HG02588 (cell line): Measurements from ENCODE around the gene TARBP1.
"Not testable (repeated sequence)": the region's sequence is repeated elsewhere in the genome, so short reads cannot be mapped to it uniquely, and the experiment has no call there.

ENCODE experiments used
- ATAC-seq: cut with Tn5 transposase; IDR thresholded peaks from one replicate; pipeline ENCODE4 v1.9.1; 2021; ENCODE audit warnings: mild to moderate bottlenecking, moderate library complexity; ENCODE audit not compliant: unreplicated experiment

Gene TARBP1

DNA sequence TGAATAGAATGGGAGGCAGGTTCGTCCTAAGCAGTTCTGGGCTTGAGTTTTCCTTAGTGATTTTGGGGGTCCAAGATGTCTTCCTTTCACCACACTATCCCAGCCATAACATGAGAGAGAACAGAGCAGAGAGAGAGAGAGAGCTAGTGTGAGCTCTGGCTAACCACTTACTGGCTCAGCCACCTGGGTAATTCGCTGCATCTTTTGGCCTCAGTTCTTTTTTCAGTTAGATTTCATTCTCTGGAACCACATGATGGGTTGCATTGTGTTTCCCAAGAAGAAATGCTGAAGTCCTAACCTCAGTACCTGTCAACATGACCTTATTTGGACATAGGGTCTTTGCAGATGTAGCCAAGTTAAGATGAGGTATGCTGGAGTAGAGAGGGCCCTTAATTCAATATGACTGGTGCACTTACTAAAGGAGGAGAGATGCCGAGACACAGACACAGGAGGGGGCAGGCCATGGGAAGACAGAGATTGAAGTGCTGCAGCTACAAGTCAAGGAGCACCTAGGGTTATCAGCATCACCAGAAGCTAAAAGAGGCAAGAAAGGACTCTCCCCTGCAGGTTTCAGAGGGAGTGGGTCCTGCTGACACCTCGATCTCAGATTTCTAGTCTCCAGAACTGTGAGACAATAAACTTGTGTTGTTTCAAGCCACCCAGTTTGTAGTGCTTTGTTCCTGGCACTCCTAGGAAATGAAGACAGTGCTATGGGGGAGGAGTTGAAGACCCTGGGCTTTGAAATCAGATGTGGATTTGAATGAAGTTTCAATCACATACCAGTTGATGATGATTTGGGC, 26.2 kb upstream of the TARBP1 start:
- ATAC-seq: no peak

DNA sequence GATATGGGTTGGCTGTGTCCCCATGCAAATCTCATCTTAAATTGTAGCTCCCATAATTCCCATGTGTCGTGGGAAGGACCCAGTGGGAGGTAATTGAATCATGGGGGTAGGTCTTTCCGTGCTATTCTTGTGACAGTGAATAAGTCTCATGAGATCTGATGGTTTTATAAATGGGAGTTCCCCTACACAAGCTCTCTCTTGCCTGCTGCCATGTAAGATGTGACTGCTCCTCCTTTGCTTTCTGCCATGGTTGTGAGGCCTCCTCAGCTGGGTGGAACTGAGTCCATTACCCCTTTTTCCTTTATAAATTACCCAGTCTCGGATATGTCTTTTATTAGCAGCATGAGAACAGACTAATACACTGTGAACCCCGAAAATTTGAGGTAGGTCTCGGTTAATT, 25.3 kb upstream of the TARBP1 start:
- ATAC-seq: not testable (repeated sequence)

DNA sequence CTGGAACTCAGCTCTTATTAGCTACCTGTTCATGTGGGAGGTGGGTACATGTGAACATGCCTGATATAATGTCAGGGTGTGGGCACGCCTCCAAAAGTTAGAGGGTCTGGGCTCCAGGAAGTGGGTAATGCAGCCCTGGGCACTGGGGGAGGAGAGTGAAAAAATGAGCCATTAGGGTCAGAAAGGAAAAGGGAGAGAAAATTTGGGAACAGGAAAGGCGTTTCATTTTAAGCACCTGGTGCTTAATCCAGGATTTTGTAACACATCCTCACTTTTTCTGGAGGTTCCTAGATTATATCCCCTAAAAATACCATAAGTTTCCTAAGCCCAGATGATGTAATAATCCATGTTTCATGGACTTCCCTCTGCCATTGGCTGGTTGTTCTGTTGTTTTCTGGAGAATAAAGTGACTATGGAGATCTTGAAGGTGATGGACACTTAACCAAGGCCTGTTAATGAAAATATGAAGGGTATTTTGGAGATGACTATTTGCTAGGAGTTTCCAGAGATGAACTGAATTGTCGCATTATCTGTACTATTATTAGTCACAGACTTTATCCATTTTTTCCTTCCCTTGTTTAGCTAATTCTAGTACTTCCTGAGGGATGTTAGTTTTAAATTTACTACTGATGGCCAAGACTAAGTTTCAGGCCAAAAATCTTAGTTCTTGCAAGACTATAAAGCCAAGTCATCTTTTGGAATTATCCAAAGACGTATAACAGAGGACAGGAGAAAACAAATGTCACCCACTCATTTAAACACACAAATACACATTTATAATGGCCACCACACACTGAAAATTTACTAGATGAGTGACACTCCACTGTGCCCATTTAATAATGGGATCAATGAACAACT, 24.4 kb upstream of the TARBP1 start:
- ATAC-seq: no peak

DNA sequence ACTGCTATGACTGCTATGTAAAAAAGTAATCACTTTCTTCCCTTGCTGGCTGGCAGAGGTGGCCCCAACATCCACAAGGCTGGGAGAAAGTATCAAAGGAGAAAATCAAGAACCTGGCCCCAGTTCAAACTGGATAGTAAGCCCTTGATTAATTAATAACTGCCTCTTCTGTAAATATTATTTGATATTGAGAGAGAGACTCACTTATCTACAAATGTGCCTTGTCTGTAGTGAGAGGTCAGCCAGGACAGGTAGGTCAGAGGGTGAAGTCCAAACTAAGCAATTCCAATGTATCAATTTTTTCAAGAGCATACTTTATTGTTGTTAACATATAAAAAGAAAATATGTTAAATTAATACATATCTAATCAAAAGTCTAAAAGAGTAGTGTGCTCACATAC, 23.8 kb upstream of the TARBP1 start:
- no peak for ATAC-seq

DNA sequence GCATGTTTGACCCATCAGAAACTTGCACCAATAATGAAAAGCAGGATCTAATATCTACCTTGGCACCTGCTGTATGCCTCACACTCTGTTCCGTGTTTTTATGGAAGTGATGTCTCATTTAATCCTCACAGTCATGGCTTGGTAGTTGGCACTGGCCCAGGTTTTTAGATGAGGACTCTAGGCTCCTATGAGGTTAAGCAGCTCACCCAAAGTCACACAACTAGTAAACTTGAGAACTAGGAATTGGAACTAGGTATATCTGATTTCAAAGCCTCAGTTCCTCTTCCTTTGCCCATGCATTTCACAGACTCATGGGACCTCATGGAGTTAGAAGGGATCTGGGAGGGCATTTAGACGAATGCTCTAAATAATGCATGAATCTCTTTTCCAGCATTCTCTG, 21.3 kb upstream of the TARBP1 start:
- ATAC-seq: no peak

DNA sequence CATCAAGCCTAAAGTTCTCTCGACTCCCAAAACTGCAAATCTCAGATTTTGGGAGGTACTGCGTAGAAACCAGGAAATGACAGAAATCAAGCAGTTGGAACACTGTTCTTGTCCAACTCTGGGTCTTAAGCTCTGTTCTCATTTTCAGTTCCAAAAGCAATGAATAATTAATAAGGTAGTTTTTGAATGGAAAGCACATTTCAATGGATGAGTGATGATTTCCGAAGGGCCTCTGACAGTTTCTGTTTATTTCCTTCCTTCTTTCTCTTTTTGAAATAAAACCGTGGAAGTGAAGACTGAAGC, 20.9 kb upstream of the TARBP1 start:
- ATAC-seq: no peak

DNA sequence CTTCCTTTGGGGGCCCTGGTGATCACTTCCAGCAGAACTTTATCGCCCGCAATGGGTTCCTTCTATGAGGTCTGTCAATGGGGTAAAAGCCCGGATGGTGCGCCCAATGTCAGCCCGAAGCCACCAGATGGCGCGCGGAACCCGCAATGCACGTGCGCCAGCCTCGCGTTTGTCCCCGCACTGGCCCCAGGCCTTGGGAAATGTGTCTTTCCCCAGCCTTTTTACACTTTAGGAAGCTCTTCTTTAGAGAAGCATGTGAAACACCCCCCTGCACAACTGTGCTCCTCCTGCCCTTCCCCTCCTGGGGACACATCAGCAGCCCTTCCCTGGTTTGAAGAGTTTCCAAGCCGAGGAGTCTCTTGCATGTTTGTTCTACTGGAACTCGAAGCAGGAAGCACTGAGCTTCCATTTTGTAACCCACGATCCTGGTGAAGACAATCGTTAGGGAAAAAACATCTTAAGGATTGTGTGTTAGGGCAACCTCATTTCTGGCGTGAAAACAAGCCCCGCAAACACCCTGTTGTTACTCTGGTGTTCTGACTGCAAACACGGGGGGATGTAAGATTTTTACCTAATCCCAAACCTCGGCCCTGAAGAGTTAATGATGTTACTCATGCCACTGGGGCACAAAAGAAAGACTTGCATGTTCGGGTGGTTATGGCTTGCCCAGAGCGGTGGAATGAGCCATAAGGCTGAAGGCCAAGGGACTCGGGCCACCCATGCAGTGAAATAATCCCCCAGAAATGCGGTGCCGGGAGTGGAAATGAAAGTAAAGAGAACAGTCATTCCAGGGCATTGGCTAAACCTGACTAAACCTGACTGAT, 20.4 kb upstream of the TARBP1 start:
- ATAC-seq: no peak

DNA sequence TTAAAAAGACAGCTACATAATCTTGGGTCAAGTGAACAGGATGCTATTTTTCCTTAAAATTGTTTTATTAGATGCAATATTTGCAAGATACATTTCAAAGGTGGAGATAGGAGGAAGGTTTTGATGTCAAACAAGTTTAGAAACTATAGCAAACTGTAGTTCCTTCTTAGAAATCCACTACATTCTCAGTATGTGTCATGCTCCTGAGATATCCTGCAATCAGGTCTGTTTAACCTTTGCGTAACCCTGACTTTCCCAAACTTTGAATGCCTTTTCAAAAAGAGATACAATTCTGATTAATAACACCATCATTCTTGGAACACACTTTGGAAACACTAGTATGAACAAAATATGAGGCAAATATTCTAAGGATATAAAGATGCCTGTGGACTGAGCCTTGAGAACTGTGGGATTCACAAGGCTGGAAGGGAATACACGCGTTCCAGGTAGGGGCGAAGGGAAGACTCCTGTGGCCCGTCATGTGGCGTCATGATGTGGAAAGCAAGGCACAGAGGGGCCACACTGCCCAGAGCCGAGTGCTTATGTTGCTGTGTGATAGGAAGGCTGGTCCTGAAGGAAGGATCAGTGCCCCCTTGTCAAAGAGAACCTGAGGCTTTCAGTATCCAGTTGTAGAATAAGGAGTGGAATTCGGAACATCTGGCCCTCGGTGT, 19.6 kb upstream of the TARBP1 start:
- ATAC-seq: no peak

DNA sequence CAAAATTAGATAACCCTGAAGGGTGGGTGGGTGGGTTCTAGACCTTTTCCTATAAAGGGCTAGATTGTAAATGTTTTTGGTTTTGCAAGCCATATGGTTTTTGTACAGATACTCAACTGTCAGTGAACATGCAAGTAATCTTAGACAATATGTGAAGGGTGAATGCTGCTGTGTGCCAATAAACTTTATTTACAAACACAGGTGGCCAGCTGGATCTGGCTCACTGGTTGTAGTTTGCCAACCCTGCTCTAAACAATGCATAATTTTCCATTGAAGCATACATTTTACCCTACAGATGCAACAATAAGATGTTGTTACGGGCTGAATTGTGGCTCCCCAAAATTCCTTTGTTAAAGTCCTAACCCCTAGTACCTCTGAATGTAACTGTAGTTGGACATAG, 18.6 kb upstream of the TARBP1 start:
- no peak for ATAC-seq

DNA sequence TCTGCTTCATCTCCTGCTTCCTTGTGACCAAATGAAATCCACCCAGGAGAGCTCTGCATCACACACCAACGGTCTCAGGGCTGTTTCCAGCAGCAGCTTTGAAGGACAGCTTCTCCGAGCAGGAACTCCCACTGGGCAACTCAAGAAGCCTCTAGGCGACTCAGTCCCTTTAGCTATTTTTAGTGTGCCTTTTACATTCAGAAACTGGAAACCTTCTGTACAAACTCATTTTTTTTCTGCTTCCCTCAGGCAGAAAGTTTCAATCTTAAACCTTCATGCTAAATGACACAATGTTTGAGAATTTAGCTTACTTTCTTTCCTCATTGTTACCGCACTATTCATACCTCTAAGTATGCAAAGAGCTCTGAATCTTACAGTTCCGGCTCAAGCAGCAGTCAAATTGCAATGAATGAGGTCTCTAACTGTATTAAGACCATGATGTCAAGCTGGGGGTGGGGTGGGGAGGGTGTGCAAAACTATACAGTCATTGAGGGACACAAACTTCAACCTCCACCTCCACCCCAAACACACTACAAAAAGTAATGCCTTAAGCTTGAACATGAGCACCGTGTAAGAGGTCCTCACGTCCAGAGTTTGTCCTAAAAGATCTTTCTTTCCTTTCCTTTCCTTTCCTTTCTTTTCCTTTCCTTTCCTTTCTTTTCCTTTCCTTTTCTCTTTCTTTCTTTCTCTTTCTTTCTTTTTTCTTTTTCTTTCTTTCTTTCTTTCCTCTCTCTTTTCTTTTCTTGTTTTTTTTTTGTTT, 16.4 kb upstream of the TARBP1 start:
- ATAC-seq: peak; percentile 81

DNA sequence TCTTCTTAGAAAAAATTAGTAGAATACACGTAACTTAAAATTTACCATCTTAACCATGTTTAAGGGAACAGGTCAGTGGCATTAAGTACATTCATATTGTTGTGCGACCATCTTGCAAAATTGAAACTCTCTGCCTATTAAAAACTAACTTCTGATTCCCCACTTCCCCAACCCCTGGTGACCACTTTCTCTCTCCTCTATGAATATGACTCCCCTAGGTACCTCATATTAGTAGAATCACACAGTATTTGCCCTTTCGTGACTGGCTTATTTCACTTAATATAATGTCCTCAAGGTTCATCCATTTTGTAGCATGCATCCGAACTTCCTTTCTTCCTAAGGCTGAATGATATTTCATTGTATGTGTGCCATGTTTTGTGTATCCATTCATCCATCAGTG, 15.1 kb upstream of the TARBP1 start:
- ATAC-seq: no peak

DNA sequence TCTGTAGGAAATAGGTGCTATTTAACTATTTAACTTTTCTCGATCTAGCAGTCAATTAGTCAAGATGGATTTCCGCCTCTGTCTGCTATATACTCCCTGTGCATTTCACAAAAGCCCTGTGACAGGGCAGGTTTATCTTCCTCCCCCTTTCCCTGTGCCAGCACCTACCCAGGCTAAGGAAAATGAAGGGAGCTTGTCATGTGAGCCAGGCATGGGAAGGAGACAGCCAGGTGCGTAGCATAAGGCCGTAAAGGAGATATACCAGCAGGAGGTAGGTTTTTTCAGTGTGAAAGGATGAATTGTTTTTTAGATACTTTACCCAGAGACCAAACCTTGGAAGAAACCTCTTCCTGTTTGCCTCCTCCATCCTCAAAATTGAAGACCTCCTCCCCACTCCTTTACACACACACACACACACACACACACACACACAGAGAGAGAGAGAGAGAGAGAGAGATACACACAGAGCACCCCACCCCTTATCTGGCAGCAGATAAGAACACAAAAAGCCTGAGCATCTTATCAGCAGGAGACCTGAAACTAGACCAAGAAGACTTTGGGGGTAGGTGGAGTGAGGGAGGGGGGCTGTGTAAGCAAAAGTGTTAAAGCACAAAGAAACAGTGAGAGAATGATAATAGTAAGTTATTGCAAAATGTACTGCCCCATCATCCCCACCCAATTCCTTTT, 12.0 kb upstream of the TARBP1 start:
- ATAC-seq: no peak

DNA sequence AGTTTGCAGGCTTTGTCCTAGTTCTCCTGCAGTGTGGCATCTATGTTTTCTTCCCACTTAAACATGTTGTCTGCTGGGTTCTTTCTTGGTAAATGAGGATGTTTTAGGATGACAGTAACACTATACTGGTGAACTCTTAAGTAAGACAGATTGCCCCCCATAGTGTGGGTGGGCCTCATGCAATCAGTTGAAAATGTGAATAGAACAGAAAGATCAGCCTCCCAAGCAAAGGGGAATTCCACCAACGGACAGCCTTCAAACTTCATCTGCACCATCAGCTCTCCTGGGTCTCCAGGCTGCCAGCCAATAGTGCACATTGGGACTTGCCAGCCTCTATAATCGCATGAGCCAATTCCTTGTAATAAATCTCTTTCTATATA, 10.7 kb upstream of the TARBP1 start:
- no peak for ATAC-seq

DNA sequence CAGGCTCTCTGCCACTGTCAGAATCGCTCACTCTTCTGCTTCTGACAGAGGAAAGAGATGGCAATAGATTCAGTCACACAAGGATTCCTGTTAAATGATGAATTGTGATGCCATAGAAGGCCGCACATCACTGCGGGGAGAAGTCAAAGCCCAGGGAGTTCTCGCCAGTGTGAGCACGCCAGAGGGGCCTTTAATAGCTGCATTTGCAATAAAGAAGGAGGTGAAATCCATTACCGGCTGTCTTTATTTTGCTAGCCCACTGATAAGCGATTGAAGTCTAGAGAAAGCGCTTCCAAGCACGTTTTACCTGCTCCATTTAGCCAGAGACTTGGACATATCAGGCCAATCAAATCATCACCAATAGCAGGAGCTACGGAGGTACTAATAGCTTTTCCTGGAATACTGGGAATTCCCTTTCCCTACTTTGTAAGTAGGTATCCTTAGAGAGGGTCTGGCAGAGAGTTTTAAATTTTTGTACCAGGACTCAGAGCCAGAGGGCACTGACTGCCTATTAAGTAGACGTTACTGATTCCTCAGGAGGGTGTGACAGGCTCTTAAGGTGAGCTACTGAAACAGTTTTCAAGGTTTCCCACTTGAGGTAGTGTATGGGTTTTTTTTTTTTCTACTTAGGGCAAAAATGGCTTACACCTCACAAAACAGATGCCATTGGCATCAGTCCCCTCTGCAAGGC, 10.2 kb upstream of the TARBP1 start:
- ATAC-seq: no peak

DNA sequence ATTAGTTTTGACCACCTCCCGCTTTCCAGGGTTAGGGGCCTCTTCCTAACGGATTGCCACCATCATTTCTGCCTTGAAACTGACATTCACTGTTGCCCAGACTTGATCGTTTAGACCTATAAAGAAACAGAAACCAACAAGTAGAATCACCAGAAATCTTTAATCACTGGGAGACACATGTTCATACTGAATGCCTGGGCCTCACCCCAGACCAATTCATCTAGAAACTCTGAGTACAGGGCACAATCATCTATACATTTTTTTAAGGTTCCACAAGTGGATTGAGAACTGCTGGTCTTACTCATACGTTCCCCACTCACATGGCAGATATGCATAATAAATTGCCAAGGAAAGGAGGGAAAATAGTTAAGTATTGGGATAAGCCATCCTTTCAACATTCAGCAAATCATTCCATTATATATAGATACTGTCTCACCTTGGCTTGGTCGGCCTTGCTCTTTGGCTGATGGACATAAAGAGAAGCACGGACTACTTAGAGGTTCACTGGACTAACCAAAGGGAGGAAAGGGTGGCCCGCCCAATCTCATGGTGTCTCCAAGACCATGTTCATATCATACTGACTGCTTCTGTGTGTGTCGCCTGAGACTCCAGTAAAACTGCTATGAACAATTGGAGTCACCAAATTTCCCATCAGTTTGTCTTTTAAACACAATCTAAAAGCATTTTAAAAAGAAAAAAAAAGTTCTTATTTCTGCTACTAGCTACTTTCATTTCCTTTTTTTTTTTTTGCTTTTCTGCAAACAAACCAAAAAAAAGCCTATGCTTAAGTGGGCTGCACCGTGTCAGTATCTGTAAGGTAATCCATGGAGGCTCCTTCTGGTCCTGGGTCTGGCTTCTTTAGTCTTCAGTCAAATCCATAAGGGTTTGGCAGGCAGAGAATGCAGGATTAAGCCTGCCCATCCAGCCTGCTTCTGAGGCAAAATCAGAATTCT, 9.4 kb upstream of the TARBP1 start:
- peak; percentile 49 for ATAC-seq

DNA sequence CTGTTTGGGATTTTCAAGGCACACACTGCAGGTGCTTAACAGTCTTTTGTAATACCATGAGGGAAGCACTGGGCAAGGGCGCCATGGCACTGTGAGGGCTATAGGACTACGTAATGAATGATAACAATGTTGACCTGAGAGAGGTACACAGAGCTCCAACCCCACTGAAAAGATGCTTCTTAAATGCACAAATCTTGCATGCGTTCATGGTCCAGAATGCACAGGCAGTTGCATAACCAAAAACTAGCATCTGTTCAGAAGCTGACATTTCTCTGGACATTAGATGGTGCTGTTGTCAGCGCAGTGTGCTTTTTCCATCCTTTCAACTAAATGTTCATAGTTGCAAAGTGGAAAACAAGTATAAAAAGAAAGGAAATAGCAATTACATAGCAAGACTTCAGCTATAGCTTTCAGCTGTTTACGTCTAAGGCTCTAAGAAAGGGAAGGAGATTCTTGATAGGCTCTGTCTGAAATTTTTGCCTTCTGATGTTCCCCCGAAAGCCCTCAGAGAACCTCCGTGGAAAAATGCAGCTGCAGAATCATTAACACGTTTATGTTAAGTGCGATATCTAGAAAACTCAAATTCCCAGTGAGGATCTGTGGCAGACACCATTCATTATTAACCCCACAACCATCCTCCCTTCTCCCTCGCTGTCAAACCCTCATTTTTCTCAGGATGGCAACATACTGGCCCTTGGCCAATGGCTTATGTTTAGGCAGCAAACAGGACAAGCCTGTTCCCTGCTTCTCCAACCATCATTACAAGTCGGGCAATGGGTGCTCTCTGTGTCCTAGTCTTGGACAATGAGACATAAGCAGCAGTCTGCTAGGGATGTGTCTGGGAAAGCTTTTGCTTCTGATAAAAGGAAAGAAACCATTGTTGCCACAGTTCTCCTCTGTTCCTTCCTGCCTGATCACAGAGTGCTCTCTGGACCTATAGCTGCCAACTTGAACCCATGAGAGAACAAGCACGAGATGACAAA, 8.2 kb upstream of the TARBP1 start:
- no peak for ATAC-seq
